GM19351 (cell line): ENCODE data around the gene DLST.
A peak's percentile ranks its signal among the peaks of the same experiment; 100 is the strongest.

ENCODE experiments used
- ATAC-seq: cut with Tn5 transposase; IDR thresholded peaks from one replicate; pipeline ENCODE4 v1.9.1; 2021; ENCODE audit warnings: mild to moderate bottlenecking, moderate library complexity; ENCODE audit not compliant: unreplicated experiment

The DLST gene

GRCh38 chr14:74881431-74882102, at the start of gene DLST:
DLST (plus strand) TSS chr14:74881916; CDS start chr14:74881954, 38 bp downstream.
- peak; percentile 94 for ATAC-seq

GRCh38 chr14:74832849-74833248, 48.9 kb upstream of the DLST start:
- no peak for ATAC-seq

- ATAC-seq, result no peak
Observed at GRCh38 chr14:74834692-74835392, 46.9 kb upstream of the DLST start.

- no peak for ATAC-seq
Observed at GRCh38 chr14:74835645-74836250, 46.0 kb upstream of the DLST start.

GRCh38 chr14:74836251-74836960, 45.3 kb upstream of the DLST start:
- no peak for ATAC-seq

GRCh38 chr14:74838166-74838565, 43.5 kb upstream of the DLST start:
- no peak for ATAC-seq

- peak; percentile 61 for ATAC-seq
Observed at GRCh38 chr14:74840603-74841030, 41.1 kb upstream of the DLST start.

GRCh38 chr14:74841230-74842207, 40.2 kb upstream of the DLST start:
- peak; percentile 81 for ATAC-seq

GRCh38 chr14:74843653-74844052, 38.1 kb upstream of the DLST start:
- ATAC-seq, result no peak

GRCh38 chr14:74846168-74846567, 35.5 kb upstream of the DLST start:
- ATAC-seq, result no peak

GRCh38 chr14:74846968-74847665, 34.6 kb upstream of the DLST start:
- ATAC-seq, result no peak

GRCh38 chr14:74848768-74849167, 32.9 kb upstream of the DLST start:
- ATAC-seq, result no peak

GRCh38 chr14:74852922-74853530, 28.7 kb upstream of the DLST start:
- ATAC-seq, result no peak

- no peak for ATAC-seq
Observed at GRCh38 chr14:74853581-74853980, 28.1 kb upstream of the DLST start.

GRCh38 chr14:74855021-74855420, 26.7 kb upstream of the DLST start:
- no peak for ATAC-seq

- no peak for ATAC-seq
Observed at GRCh38 chr14:74855945-74856344, 25.8 kb upstream of the DLST start.

GRCh38 chr14:74856366-74856765, 25.4 kb upstream of the DLST start:
- ATAC-seq, result no peak

- no peak for ATAC-seq
Observed at GRCh38 chr14:74858022-74858421, 23.7 kb upstream of the DLST start.
